Activated naive CD4-positive, alpha-beta T cell treated with anti-CD3 and anti-CD28 coated beads, Interleukin-2, amount 50 U/mL, for 16 hours (primary cell): ENCODE measurements around the gene NUMB.

Source experiments
- DNase-seq: peaks from one replicate; pipeline ENCODE4 v3.0.0-alpha.2; 2020

NUMB gene

DNA sequence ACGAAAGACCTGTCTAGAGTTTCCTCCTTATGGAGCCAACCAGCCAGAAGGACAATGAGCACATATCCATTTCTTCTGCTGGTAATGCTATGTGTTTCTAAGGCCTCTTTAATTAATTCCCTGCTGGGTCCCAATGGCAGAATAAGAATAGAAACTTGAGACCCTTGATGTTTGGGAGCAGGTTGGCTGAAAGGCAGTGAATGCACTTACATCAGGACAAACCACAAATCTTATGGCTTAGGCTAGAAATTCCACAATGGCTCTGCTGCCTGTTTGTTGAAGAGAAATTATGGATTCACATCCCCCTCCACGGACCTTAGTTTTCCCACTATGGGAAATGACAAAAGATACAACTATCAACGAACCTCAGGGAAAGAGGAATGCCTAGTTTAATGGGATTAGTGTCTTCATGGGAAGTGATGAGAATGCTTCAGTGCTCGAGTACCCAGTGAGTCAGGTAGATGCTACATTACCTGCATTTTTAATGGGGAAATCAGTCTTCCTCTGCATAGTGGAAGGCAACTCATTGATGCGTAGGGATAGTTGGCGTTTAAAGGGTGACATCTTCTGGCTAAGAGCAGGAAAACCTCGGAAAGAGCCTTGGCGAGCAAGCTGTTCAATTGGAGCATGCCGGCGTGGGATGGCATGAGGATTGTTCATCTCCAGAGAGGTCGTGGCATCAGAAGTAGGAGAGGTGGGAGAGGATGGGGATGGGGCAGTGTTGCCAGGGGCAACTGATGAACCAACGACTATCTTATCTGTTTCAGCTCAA, 174.6 kb downstream of the NUMB start:
- DNase-seq, result no peak

- DNase-seq, result no peak
These were observed 177.4 kb downstream of the NUMB start for GRCh38 chr14:73280903-73281302.

- no peak for DNase-seq
These were observed 181.0 kb downstream of the NUMB start for GRCh38 chr14:73277376-73277775.

- DNase-seq, result no peak
These were observed 181.5 kb downstream of the NUMB start for GRCh38 chr14:73276836-73277235.

DNA sequence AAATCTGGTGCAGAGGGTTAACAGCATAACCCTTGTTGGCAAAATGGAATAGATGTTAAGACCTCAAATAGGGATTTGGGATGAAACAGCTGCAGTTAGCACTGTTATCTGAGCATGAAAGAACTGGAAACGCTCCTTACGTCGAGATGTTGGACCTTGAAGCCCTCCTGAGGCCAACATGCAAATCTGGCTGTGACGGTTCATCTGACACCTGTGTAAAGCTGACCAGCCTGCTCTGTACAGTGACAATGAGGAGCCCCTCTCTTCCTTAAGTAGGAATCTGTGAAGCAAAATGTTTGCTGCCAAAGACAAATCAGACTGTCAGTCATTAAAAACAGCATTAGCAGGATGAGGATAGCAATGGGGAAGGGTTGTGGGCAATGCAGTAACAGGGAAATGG, 184.5 kb downstream of the NUMB start:
- no peak for DNase-seq

DNA sequence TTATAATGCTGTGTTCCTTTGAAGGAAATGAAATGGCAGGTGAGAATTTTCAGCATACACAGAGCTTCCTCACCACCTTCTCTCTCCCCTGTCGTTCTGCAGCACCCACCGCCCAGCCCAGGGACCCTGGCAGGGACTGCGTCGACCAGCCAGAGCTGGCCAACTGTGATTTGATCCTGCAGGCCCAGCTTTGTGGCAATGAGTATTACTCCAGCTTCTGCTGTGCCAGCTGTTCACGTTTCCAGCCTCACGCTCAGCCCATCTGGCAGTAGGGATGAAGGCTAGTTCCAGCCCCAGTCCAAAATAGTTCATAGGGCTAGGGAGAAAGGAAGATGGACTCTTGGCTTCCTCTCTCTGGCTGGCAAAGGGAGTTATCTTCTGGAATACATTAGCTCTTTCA, 186.0 kb downstream of the NUMB start:
- DNase-seq, result no peak

GRCh38 chr14:73269729-73270531, 188.4 kb downstream of the NUMB start:
- DNase-seq, result no peak

GRCh38 chr14:73267474-73267873, 190.9 kb downstream of the NUMB start:
- no peak for DNase-seq

DNA sequence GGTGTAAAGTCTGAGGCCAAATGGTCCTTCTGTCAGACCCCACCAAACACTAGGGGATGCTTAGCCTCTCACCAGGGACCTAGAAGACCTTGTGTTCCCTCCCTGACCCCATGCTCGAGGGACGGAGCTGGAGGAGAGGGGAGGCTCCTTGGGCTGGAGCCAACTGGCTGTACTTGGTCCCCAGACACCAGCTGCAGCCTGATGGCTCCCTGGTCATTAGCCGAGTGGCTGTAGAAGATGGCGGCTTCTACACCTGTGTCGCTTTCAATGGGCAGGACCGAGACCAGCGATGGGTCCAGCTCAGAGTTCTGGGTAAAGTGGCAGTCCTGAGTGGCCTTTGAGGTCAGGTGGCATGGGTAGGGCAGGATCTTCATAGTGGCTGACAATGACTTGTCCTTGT, 192.0 kb downstream of the NUMB start:
- no peak for DNase-seq

GRCh38 chr14:73265721-73266046, 192.7 kb downstream of the NUMB start:
- DNase-seq, result no peak

DNA sequence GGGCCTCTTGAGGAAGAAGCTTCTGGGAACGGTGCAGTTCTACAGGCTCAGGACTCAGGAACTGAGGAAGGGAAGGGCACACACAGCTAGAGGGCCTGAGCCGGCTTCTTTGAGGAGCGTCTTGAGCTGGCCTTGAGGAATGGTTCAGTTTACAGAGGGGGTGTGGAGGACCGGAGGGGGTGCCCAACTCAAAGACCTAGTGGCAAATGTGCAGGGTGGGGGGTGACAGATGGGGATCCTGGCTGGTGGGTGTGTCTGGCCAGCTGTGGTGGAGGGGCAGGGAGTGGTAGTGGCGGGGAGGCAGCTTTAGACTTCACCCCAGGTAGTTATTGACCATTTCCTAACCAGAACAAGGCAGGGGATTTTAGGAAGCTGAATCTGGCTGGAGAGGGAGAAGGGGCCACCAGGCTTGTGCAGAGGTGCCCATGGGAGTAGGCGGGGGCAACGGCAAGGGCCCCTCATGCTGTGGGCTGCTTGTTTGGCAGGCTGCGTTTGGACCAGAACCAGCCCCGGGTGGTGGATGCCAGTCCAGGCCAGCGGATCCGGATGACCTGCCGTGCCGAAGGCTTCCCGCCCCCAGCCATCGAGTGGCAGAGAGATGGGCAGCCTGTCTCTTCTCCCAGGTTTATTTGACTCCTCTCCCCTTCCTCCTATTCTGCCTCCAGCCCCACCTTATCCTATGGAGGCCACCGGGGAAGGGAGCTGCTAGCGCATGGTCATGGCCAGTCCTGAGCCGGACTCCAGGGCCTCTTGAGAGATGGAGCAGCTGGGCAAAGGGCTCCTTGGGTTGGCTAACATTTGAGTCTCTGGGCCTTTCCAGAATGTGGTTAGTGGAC, 193.2 kb downstream of the NUMB start:
- DNase-seq, result no peak

DNA sequence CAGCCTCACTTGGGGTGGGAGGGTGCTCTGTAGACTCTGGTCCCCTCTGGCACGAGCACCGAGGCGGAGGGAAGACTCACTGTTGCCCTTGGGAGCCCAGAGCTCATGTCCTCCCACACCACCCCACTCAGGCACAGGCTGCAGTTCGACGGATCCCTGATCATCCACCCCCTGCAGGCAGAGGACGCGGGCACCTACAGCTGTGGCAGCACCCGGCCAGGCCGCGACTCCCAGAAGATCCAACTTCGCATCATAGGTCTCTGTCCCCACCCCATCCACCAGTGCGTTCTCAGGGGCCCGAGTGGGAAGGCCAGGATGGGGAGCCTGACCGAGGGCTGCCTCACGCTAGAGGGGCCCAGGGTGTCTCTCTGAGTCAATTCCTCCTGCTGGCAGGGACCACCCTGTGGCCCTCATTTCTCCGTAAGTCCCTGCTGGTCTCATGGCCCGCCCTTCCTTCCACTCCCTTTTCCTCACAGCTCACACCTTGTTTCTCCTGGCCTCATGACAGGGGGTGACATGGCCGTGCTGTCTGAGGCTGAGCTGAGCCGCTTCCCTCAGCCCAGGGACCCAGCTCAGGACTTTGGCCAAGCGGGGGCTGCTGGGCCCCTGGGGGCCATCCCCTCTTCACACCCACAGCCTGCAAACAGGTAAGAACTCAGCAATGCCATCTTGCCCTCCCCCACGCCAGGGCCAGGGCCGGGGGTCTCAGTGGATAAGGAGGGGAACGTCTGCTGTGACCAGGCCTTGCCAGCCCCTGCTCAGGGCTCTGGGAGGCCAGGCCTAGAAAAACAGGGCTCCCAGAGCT, 194.1 kb downstream of the NUMB start:
- no peak for DNase-seq

GRCh38 chr14:73263606-73264005, 194.7 kb downstream of the NUMB start:
- DNase-seq, result no peak

DNA sequence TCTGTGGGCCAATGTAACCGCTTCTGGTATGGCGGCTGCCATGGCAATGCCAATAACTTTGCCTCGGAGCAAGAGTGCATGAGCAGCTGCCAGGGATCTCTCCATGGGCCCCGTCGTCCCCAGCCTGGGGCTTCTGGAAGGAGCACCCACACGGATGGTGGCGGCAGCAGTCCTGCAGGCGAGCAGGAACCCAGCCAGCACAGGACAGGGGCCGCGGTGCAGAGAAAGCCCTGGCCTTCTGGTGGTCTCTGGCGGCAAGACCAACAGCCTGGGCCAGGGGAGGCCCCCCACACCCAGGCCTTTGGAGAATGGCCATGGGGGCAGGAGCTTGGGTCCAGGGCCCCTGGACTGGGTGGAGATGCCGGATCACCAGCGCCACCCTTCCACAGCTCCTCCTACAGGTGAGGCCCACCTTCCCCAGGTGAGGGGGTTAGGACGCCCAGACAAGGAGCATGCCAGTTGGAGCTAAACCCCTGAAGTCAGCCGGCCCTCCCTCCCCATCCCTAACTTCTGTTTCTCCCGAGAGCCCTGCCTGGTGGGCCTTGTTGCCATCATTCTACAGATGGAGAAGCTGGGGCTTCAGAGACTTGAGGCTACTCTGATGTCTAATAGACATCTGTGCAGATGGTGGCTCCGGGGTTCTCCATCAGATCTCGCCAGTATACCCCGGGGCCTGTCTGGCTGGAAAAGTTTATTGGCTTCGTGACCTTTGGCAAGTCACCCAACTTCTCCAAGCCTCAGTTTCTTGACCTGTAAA, 195.7 kb downstream of the NUMB start:
- DNase-seq, result no peak

- DNase-seq, result no peak
These were observed 196.6 kb downstream of the NUMB start for GRCh38 chr14:73261520-73262426.

GRCh38 chr14:73261075-73261474, 197.3 kb downstream of the NUMB start:
- DNase-seq, result no peak

GRCh38 chr14:73260574-73260973, 197.8 kb downstream of the NUMB start:
- DNase-seq, result no peak

- DNase-seq, result no peak
These were observed 198.5 kb downstream of the NUMB start for GRCh38 chr14:73259837-73260236.

DNA sequence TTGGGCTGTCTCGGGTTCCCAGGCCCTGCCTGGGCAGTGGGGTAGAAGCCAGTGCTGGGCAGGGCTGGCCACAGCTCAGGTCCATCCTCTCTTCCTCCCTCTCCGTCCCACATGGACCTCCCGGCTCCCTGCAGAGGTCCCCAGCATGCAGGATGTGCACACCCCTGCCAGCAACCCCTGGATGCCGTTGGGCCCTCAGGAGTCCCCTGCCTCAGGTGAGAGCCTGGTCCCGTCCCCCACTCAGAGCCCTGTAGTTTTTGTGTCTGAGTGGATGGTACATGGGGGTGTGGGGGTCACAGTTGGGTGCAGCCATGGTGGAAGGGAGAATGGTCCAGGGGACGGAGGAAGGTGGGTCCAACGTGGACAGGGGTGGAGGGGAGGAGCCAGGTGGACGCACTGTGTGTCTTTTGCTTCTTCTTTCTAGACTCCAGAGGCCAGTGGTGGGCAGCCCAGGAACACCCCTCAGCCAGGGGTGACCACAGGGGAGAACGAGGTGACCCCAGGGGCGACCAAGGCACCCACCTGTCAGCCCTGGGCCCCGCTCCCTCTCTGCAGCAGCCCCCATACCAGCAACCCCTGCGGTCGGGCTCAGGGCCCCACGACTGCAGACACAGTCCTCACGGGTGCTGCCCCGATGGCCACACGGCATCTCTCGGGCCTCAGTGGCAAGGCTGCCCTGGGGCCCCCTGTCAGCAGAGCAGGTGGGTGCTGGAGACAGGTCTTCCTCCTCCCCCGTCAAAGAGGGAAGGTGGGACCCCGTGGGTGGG, 199.3 kb downstream of the NUMB start:
- no peak for DNase-seq

DNA sequence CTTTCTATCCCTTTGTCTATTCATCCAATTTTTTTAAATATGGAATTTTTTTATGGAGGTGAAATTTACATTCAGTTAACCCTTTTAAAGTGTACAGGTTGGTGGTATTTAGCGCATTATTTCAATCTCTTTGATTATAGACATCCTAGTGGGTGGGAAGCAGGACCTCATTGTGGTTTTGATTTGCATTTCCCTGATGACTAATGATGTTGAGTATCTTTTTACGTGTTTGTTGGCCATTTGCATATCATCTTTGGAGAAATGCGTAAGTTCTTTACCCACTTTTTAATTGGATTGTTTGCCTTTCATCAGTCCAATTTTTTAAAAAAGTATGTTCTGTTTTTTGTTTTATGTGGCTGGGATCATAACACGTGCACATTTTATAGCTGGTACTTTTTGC, 200.3 kb downstream of the NUMB start:
- no peak for DNase-seq
